GM23248 (cell line): ENCODE data around the gene NPHP4.

Source experiments
- EZH2 ChIP-seq: fragments of 200-600 bp; sonication (generic); IDR thresholded peaks from 2 replicates; pipeline ENCODE4 v1.6.1; 2018; ENCODE audit warnings: antibody characterized with exemption, mild to moderate bottlenecking; ENCODE audit not compliant: insufficient read depth, poor library complexity, severe bottlenecking
- EZH2phosphoT487 ChIP-seq: fragments of 200-600 bp; sonication (generic); IDR thresholded peaks from 2 replicates; pipeline ENCODE4 v1.6.1; 2018; ENCODE audit warnings: antibody characterized with exemption, moderate library complexity, mild to moderate bottlenecking, low read depth; ENCODE audit not compliant: insufficient read depth

GRCh38 chr1:5865774-5866173 is 126.5 kb downstream of the NPHP4 start:
- TF ChIP-seq EZH2, result no peak
- TF ChIP-seq EZH2phosphoT487, result no peak
